Glutamatergic neuron (in vitro differentiated cells): ENCODE results near the gene LDLRAD4. TPM values are rescaled to one million over a fixed set of nuclear protein-coding genes. Genes with fewer than 3 reads are reported as not detected.

Source experiments
- DNase-seq: peaks from one replicate; pipeline ENCODE4 v3.0.0; 2022
- H3K27ac Mint-ChIP-seq: one replicate; pipeline ENCODE4 v1.8.0; 2020; ENCODE audit warnings: mild to moderate bottlenecking, mixed read lengths, inconsistent platforms; ENCODE audit not compliant: unreplicated experiment
- H3K27me3 Mint-ChIP-seq: one replicate; pipeline ENCODE4 v1.8.0; 2020; ENCODE audit warnings: mild to moderate bottlenecking, moderate library complexity, mixed read lengths, inconsistent platforms; ENCODE audit not compliant: unreplicated experiment
- H3K36me3 Mint-ChIP-seq: one replicate; pipeline ENCODE4 v1.8.0; 2020; ENCODE audit warnings: mild to moderate bottlenecking, mixed read lengths, inconsistent platforms; ENCODE audit not compliant: unreplicated experiment
- H3K4me1 Mint-ChIP-seq: one replicate; pipeline ENCODE4 v1.8.0; 2020; ENCODE audit warnings: mild to moderate bottlenecking, low read depth, mixed read lengths, inconsistent platforms; ENCODE audit not compliant: unreplicated experiment
- H3K4me3 Mint-ChIP-seq: one replicate; pipeline ENCODE4 v1.8.0; 2020; ENCODE audit warnings: mild to moderate bottlenecking, mixed read lengths, inconsistent platforms; ENCODE audit not compliant: unreplicated experiment
- H3K9me3 Mint-ChIP-seq: one replicate; pipeline ENCODE4 v1.8.0; 2020; ENCODE audit warnings: mild to moderate bottlenecking, moderate library complexity, mixed read lengths, inconsistent platforms; ENCODE audit not compliant: unreplicated experiment
- CTCF ChIP-seq: fragments of 200-600 bp; sonication (generic); IDR thresholded peaks from one replicate; pipeline ENCODE4 v1.5.0; 2021; ENCODE audit not compliant: partially characterized antibody, unreplicated experiment
- total RNA-seq: library from RNA; stranded (reverse); fragmentation: NEBNext Ultra II Directional; extraction: Animal tissue kit (Norgen Biotek cat#: 25700); gene quantifications from one replicate; pipeline ENCODE4 v1.2.1, GENCODE V29; 2021; ENCODE audit not compliant: unreplicated experiment

Gene LDLRAD4
- total RNA-seq, 1 donor from 2014 or later: 0.29 TPM

DNA sequence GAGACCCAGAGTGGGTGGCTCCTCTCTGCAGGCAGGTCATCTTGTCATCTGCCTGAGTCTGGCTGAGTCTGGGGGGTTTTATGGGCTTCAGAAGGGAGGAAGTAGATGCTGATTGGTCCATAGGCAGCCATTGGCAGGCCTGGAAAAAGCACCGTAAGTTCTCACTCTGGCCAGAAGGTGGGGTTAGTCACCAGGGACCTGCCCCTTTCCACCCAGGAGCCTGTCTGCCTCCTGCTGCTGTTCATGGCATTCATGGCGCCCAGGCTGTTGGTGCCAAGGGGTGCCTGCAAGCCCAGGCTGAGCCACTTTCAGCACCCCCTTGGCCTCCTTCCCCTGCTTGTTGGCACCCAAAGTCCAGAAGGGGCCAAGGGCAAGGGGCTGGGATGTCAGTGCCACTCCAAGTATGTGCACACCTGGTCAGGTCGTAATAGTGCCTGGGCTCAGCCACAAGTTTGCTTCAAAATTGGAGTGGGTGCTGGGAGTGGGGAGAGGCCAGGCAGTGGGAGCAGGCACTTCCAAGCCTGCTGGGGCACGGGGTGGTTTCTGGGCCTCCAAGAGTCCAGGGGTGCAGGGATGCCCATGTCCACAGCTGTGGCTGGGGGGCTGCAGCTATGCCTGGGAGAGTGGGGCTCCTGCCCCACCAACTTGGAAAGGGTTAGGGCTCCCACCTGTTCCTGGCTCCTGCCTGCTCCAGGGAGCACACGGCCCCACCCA, 329.7 kb downstream of the LDLRAD4 start:
- Mint-ChIP-seq H3K27ac (no peak overlapping the region), H3K27me3 (peaks cover 3% of the 10 kb centered on the region), H3K9me3 (no peaks in the 10 kb centered on the region), H3K36me3 (peaks cover 6% of the 10 kb centered on the region), H3K4me1 (no peaks in the 10 kb centered on the region), H3K4me3 (no peak overlapping the region)
- no peak for DNase-seq
- TF ChIP-seq CTCF: no peak

DNA sequence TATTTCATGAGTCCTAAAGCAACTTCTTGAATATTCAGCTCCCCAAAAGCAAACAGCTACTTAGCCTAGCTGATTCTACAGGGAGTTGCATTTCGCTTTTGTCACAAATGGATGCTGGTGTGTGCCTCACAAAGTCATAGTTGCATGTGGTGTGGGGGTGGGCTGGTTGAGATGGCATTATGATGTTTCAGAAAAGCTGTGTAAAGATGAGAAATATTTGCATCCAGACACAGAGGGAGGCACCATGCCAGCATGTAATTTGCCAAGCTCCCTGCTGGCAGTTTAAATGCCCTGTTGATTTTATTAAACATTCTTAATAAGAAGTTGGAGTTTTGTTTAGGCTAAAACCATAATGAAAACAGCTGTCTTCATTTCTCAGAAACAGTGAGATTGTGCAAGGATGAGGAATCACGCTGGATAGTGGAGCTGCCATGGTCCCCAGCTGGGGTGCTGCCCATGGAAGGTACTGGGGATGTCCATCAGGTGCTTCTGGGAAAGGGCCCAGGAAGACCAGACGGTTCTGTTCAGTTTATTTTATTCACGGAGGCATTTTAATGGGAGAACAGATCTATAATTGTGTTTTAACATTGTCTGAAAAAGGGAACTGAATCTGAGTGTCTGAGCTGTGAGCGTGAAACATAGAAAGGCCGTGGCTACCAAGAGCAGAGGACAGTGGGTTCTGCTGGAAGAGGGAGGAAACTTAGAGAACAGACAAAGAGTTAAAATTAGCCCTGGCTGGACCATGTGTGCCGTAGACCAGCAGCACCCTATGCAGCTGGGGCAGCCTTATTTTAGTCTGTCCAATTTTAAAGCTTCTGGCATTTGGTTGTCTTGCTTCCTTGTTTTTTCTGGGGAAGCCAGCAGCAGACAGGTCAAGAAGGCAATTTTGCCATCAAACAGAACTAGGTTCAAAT, 330.7 kb downstream of the LDLRAD4 start:
- no peak for DNase-seq
- no peak overlapping the region for H3K4me3 Mint-ChIP-seq
- peaks cover 6% of the 10 kb centered on the region for H3K36me3 Mint-ChIP-seq
- no peaks in the 10 kb centered on the region for H3K4me1 Mint-ChIP-seq
- TF ChIP-seq CTCF: no peak
- H3K27me3 Mint-ChIP-seq: peaks cover 3% of the 10 kb centered on the region
- H3K9me3 Mint-ChIP-seq: no peaks in the 10 kb centered on the region
- H3K27ac Mint-ChIP-seq: no peak overlapping the region

DNA sequence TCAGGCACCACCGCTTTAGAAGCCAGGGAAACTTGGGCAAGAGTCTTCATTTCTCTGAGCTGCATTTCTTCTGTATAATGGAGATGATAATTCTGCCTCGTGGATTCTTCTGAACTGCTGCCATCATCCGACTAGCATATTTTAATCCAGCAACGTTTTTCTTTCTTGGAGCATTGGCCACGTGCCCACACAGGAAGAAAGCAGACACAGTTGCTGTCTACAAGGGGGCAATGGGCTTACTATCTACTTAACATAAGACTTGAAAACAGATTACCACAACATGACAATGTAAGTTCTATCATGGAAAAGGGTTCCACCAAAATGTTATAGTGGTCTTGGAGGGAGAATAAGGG, 331.3 kb downstream of the LDLRAD4 start:
- TF ChIP-seq CTCF: no peak
- H3K27me3 Mint-ChIP-seq: peaks cover 3% of the 10 kb centered on the region
- no peak overlapping the region for H3K27ac Mint-ChIP-seq
- H3K36me3 Mint-ChIP-seq: peaks cover 6% of the 10 kb centered on the region
- no peaks in the 10 kb centered on the region for H3K9me3 Mint-ChIP-seq
- no peaks in the 10 kb centered on the region for H3K4me1 Mint-ChIP-seq
- no peak for DNase-seq
- H3K4me3 Mint-ChIP-seq: no peak overlapping the region

DNA sequence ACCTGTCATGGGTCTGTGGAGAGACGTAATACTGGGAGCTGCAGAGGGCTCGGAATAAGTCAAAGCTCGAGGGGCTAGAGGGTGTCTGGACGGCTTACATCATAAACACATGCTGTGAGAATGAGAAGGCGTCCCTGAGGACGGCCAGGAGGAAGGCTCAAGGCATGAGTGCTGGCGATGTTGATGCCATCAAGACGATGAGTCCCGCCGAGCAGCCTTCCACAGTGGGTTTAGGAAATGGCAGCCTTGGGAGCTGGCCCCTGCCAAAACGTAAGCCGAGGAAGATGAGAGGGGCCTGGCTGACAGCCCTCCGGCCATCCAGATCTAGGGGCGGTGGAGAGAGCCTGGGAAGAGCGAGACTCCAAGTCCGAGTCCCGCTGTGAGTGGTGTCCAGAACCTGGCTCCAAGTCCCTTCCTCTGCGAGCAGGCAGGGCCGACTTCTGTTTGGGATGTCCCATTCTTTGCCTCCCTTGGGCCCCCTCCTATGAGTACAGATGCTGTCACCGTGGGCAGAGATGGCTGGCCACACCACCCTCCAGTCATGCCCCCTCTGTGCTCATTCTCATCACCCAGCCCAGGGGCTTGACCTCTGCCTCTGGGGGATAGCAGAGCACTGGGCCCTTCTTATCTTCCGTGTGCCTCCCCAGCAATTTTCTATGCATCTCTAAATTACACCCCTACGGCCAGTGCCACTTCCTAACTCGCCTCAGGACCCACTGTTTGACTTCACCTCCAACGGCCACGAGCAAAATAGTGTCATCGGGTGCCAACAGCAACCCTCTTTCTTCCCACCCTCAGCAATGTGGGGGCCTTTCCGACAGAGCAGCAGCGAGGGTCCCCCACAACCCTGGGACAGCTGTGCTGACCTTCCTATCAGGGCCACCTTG, 332.1 kb downstream of the LDLRAD4 start:
- Mint-ChIP-seq H3K9me3 (no peaks in the 10 kb centered on the region), H3K27me3 (peaks cover 3% of the 10 kb centered on the region), H3K4me1 (no peaks in the 10 kb centered on the region), H3K27ac (no peak overlapping the region), H3K36me3 (peaks cover 6% of the 10 kb centered on the region), H3K4me3 (no peak overlapping the region)
- DNase-seq: no peak
- TF ChIP-seq CTCF: no peak
